Brain pericyte (primary cell): Measurements from ENCODE around the gene TPT1.
"Not testable (repeated sequence)": the region's sequence is repeated elsewhere in the genome, so short reads cannot be mapped to it uniquely, and the experiment has no call there.

Source experiments
- DNase-seq: peaks from one replicate; pipeline ENCODE4 v3.0.0-alpha.2; 2012; ENCODE audit warnings: low read depth, low spot score

TPT1 gene

GRCh38 chr13:45341034-45341798 lies at the start of gene TPT1:
Gene TPT1, minus strand, starts transcription at chr13:45341183. Its CDS starts 114 bp downstream, at chr13:45341069.
- DNase-seq: peak; percentile 99

- not testable (repeated sequence) for DNase-seq
Observed at GRCh38 chr13:45390348-45390747, 49.4 kb upstream of the TPT1 start.

GRCh38 chr13:45388664-45389063 lies 47.7 kb upstream of the TPT1 start:
- no peak for DNase-seq

- not testable (repeated sequence) for DNase-seq
Observed at GRCh38 chr13:45386892-45387575, 46.1 kb upstream of the TPT1 start.

GRCh38 chr13:45385907-45386553 lies 45.0 kb upstream of the TPT1 start:
- DNase-seq: no peak

GRCh38 chr13:45385320-45385719 lies 44.3 kb upstream of the TPT1 start:
- no peak for DNase-seq

- no peak for DNase-seq
Observed at GRCh38 chr13:45384474-45385174, 43.6 kb upstream of the TPT1 start.

- not testable (repeated sequence) for DNase-seq
Observed at GRCh38 chr13:45382739-45383138, 41.8 kb upstream of the TPT1 start.

- DNase-seq: no peak
Observed at GRCh38 chr13:45381196-45381595, 40.2 kb upstream of the TPT1 start.

- DNase-seq: not testable (repeated sequence)
Observed at GRCh38 chr13:45380708-45381107, 39.7 kb upstream of the TPT1 start.

GRCh38 chr13:45379516-45379915 lies 38.5 kb upstream of the TPT1 start:
- DNase-seq: not testable (repeated sequence)

- not testable (repeated sequence) for DNase-seq
Observed at GRCh38 chr13:45378786-45379185, 37.8 kb upstream of the TPT1 start.

- not testable (repeated sequence) for DNase-seq
Observed at GRCh38 chr13:45377314-45377713, 36.3 kb upstream of the TPT1 start.

GRCh38 chr13:45376651-45377050 lies 35.7 kb upstream of the TPT1 start:
- DNase-seq: not testable (repeated sequence)

GRCh38 chr13:45374917-45375316 lies 33.9 kb upstream of the TPT1 start:
- no peak for DNase-seq

GRCh38 chr13:45373162-45373547 lies 32.2 kb upstream of the TPT1 start:
- DNase-seq: no peak

GRCh38 chr13:45372189-45373161 lies 31.5 kb upstream of the TPT1 start:
- DNase-seq: no peak

- DNase-seq: peak; percentile 26
Observed at GRCh38 chr13:45370922-45371406, 30.0 kb upstream of the TPT1 start.

- no peak for DNase-seq
Observed at GRCh38 chr13:45369116-45369515, 28.1 kb upstream of the TPT1 start.

- DNase-seq: no peak
Observed at GRCh38 chr13:45368571-45368970, 27.6 kb upstream of the TPT1 start.

GRCh38 chr13:45368005-45368404 lies 27.0 kb upstream of the TPT1 start:
- no peak for DNase-seq
